HCT116 (cell line): Measurements from ENCODE around the gene GIPC3. TPM values are rescaled to one million over a fixed set of nuclear protein-coding genes. Genes with fewer than 3 reads are reported as not detected.
A peak's percentile ranks its signal among the peaks of the same experiment; 100 is the strongest.

Source experiments
- ATAC-seq: fragments of 200-7000 bp; cut with Tn5 transposase; 2 replicates; pipeline ENCODE4 v1.9.1; 2020; ENCODE audit warnings: mild to moderate bottlenecking, moderate library complexity
- BruUV-seq: library from RNA; stranded (reverse); fragments of 400-500 nt; replicated peaks from 2 replicates; lab custom pipeline; 2021; lab: Mats Ljungman, UMichigan
- CTCF ChIA-PET: fragments of 300-600 bp; sonication (Branson Sonifier 250); formaldehyde crosslinking; loops from one replicate; lab custom pipeline; 2021; ENCODE audit warnings: antibody characterized with exemption; lab: Charles Lee
- POLR2A ChIA-PET: fragments of 300-600, 350-600 bp; sonication (Branson Sonifier 250); formaldehyde crosslinking; loops from one replicate; lab custom pipeline; 2021; ENCODE audit warnings: antibody characterized with exemption; lab: Charles Lee
- RAD21 ChIA-PET, 2 experiments: fragments of 300-600 bp; sonication (Branson Sonifier 250); formaldehyde crosslinking; loops; one replicate each; lab custom pipeline; 2023; ENCODE audit warnings: low total read pairs in 2 of 2; ENCODE audit not compliant: uncharacterized antibody in 2 of 2, unreplicated experiment in 2 of 2, low non-redundant PET in 1 of 2; lab: Charles Lee
- DNase-seq: peaks from one replicate; pipeline ENCODE4 v3.0.0-alpha.2; 2010; ENCODE audit warnings: low read depth, low spot score
- H2AFZ ChIP-seq: fragments of 200-600 bp; shearing (Covaris generic), sonication (generic); 2 replicates; pipeline ENCODE4 v1.6.1; 2017; ENCODE audit warnings: low read depth, mixed run types, mixed read lengths, antibody characterized with exemption, low read length; ENCODE audit not compliant: poor library complexity, severe bottlenecking
- H3K27ac ChIP-seq: 2 replicates; pipeline ENCODE4 v1.5.1; 2012; ENCODE audit warnings: low read depth, low read length
- H3K27me3 ChIP-seq: fragments of 200-600 bp; sonication (generic); 2 replicates; pipeline ENCODE4 v1.6.1; 2016; ENCODE audit warnings: mixed run types, low read length, mixed read lengths; ENCODE audit not compliant: insufficient read depth
- H3K36me3 ChIP-seq, 2 experiments: fragments of 200-500 bp in 1 of 2; fragments of 200-600 bp in 1 of 2; sonication (Bioruptor generic) in 1 of 2; sonication (generic) in 1 of 2; 2 replicates each; pipeline versions ENCODE4 v1.5.1 to v1.6.1; 2014 to 2016; ENCODE audit warnings: low read length in 2 of 2, inconsistent platforms in 1 of 2, mixed read lengths in 1 of 2, mixed run types in 1 of 2; ENCODE audit not compliant: insufficient read depth in 2 of 2, control insufficient read depth in 1 of 2
- H3K4me1 ChIP-seq, 2 experiments: fragments of 200-600 bp in 1 of 2; sonication (generic) in 1 of 2; 2 replicates each; pipeline versions ENCODE4 v1.5.1 to v1.6.1; 2012 to 2017; ENCODE audit warnings: low read length in 2 of 2, inconsistent platforms in 1 of 2, mild to moderate bottlenecking in 1 of 2, mixed read lengths in 1 of 2, mixed run types in 1 of 2, moderate library complexity in 1 of 2; ENCODE audit not compliant: insufficient read depth in 2 of 2, control insufficient read depth in 1 of 2
- H3K4me2 ChIP-seq: fragments of 200-600 bp; sonication (generic); 2 replicates; pipeline ENCODE4 v1.6.1; 2017; ENCODE audit warnings: mixed run types, low read length, mixed read lengths
- H3K4me3 ChIP-seq, 2 experiments: fragments of 200-600 bp in 1 of 2; sonication (generic) in 1 of 2; replicated peaks in 1 of 2; 2 replicates each; pipeline ENCODE4 v1.5.1; 2011 to 2016; ENCODE audit warnings: low read length in 2 of 2, control low read depth in 1 of 2, low read depth in 1 of 2, mild to moderate bottlenecking in 1 of 2, mixed read lengths in 1 of 2, mixed run types in 1 of 2
- H3K79me2 ChIP-seq: fragments of 200-600 bp; sonication (generic); 2 replicates; pipeline ENCODE4 v1.6.1; 2017; ENCODE audit warnings: mild to moderate bottlenecking, mixed run types, low read length, moderate library complexity, mixed read lengths; ENCODE audit not compliant: insufficient read depth
- H3K9ac ChIP-seq: fragments of 200-600 bp; sonication (generic); 2 replicates; pipeline ENCODE4 v1.6.1; 2016; ENCODE audit warnings: low read length, mixed read lengths
- H3K9me2 ChIP-seq: fragments of 200-600 bp; sonication (generic), shearing (Covaris generic); 2 replicates; pipeline ENCODE4 v1.6.1; 2017; ENCODE audit warnings: mixed run types, mild to moderate bottlenecking, moderate library complexity; ENCODE audit not compliant: insufficient read depth
- H3K9me3 ChIP-seq, 2 experiments: fragments of 200-500 bp in 1 of 2; fragments of 200-600 bp in 1 of 2; sonication (Bioruptor generic) in 1 of 2; sonication (generic) in 1 of 2; 2 replicates each; pipeline ENCODE4 v1.6.1; 2014 to 2017; ENCODE audit warnings: low read length in 2 of 2, mixed read lengths in 2 of 2, inconsistent platforms in 1 of 2, low read depth in 1 of 2, mild to moderate bottlenecking in 1 of 2, mixed run types in 1 of 2, moderate library complexity in 1 of 2; ENCODE audit not compliant: control insufficient read depth in 1 of 2, insufficient read depth in 1 of 2
- H4K20me1 ChIP-seq: fragments of 200-600 bp; sonication (generic), shearing (Covaris generic); 2 replicates; pipeline ENCODE4 v1.6.1; 2017; ENCODE audit warnings: mixed run types, mild to moderate bottlenecking, moderate library complexity; ENCODE audit not compliant: insufficient read depth
- CBX3 ChIP-seq: IDR thresholded peaks from 2 replicates; pipeline ENCODE4 v1.6.1; 2012; ENCODE audit warnings: low read depth
- ELF1 ChIP-seq: IDR thresholded peaks from 2 replicates; pipeline ENCODE4 v1.6.1; 2012; ENCODE audit warnings: low read depth, borderline replicate concordance
- EZH2 ChIP-seq: fragments of 200-600 bp; sonication (generic); IDR thresholded peaks from 2 replicates; pipeline ENCODE4 v1.6.1; 2017; ENCODE audit warnings: antibody characterized with exemption, mixed run types
- JUND ChIP-seq: IDR thresholded peaks from 2 replicates; pipeline ENCODE4 v1.6.1; 2012
- RAD21 ChIP-seq: IDR thresholded peaks from 2 replicates; pipeline ENCODE4 v1.6.1; 2012; ENCODE audit warnings: low read depth, mild to moderate bottlenecking
- SP1 ChIP-seq: IDR thresholded peaks from 2 replicates; pipeline ENCODE4 v1.6.1; 2012; ENCODE audit warnings: low read depth
- TCF7L2 ChIP-seq: IDR thresholded peaks from 2 replicates; pipeline ENCODE4 v1.7.0; 2011; ENCODE audit warnings: borderline replicate concordance, inconsistent platforms; ENCODE audit not compliant: insufficient read depth, insufficient read length; ENCODE audit errors: extremely low read depth
- YY1 ChIP-seq: IDR thresholded peaks from 2 replicates; pipeline ENCODE4 v1.6.1; 2011; ENCODE audit warnings: low read length, low read depth, moderate library complexity, mild to moderate bottlenecking; ENCODE audit not compliant: insufficient replicate concordance; ENCODE audit errors: extremely low read depth
- intact Hi-C: fragments of 100-400 bp; cut with micrococcal nuclease; formaldehyde crosslinking; loops from 2 replicates; pipeline ENCODE4 v1.10.0; 2022
- total RNA-seq: library from RNA; stranded (reverse); gene quantifications from one replicate; pipeline ENCODE4 v1.2.1, GENCODE V29; 2021; ENCODE audit not compliant: unreplicated experiment
- TF ChIP-seq, protein P1 (sequence below), 3 experiments: fragments of 200-600 bp in 1 of 3; sonication (generic) in 1 of 3; IDR thresholded peaks in 2 of 3; conservative IDR thresholded peaks in 1 of 3; 2 replicates each; pipeline ENCODE4 v1.5.1; 2012 to 2017; ENCODE audit warnings: low read depth in 2 of 3, low read length in 2 of 3, antibody characterized with exemption in 1 of 3, borderline replicate concordance in 1 of 3, control low read depth in 1 of 3, mild to moderate bottlenecking in 1 of 3, mixed read lengths in 1 of 3, mixed run types in 1 of 3, moderate library complexity in 1 of 3; ENCODE audit not compliant: insufficient read depth in 1 of 3
- TF ChIP-seq, protein P2 (sequence below): IDR thresholded peaks from 2 replicates; pipeline ENCODE4 v1.6.1; 2012; ENCODE audit warnings: low read depth
- TF ChIP-seq, protein P3 (sequence below): IDR thresholded peaks from 2 replicates; pipeline ENCODE4 v1.6.1; 2012

GIPC3 gene
- total RNA-seq, 1 experiment from 2014 or later: not detected

DNA sequence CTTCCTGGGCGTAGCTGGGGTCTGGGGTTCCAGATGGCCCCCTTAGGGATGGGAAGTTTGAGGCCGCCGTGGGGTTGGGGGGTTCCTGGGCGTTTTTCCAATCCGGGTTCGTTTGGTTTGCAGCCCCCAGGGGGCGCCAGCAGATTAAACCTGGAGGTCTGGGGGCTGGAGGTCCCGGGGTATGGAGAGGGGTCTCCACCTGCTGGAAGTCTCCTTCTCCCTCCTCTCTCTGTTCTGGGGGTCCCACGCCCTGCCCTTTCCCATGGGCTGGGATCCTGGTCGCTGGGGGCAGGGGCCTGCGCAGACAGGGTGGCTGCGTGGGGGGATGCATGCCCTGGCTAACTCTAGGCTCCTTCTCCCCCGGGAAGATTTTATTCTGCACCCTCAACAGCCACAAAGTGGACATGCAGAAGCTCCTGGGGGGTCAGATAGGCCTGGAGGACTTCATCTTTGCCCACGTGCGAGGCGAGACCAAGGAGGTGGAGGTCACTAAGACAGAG lies 899 bp downstream of the GIPC3 start:
- ChIA-PET POLR2A (interaction anchor here (1.7 kb wide), 1 partner anchor 9 kb away, joined by 6 read pairs; no protein-coding TSS in a partner anchor), CTCF (no interaction called here), RAD21 (no interaction called here)
- ATAC-seq (peak; percentile 44), DNase-seq (no peak)
- no TSS peak for BruUV-seq
- Histone ChIP-seq H3K4me3 (no peak overlapping the region), H4K20me1 (no peaks in the 10 kb centered on the region), H3K9ac (no peak overlapping the region), H3K27ac (no peak overlapping the region), H3K4me2 (no peak overlapping the region), H3K9me3 (no peaks in the 10 kb centered on the region), H2AFZ (no peak overlapping the region), H3K27me3 (no peaks in the 10 kb centered on the region), H3K79me2 (no peaks in the 10 kb centered on the region), H3K4me1 (peaks cover 0 to 11% of the 10 kb centered on the region in 2 experiments; a peak in 2 of 4 replicates), H3K9me2 (no peaks in the 10 kb centered on the region), H3K36me3 (no peaks in the 10 kb centered on the region)
- TF ChIP-seq RAD21 (peak; percentile 73), ELF1 (no peak)
- TF ChIP-seq, protein P1, sequence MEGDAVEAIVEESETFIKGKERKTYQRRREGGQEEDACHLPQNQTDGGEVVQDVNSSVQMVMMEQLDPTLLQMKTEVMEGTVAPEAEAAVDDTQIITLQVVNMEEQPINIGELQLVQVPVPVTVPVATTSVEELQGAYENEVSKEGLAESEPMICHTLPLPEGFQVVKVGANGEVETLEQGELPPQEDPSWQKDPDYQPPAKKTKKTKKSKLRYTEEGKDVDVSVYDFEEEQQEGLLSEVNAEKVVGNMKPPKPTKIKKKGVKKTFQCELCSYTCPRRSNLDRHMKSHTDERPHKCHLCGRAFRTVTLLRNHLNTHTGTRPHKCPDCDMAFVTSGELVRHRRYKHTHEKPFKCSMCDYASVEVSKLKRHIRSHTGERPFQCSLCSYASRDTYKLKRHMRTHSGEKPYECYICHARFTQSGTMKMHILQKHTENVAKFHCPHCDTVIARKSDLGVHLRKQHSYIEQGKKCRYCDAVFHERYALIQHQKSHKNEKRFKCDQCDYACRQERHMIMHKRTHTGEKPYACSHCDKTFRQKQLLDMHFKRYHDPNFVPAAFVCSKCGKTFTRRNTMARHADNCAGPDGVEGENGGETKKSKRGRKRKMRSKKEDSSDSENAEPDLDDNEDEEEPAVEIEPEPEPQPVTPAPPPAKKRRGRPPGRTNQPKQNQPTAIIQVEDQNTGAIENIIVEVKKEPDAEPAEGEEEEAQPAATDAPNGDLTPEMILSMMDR (IDR thresholded peaks at IDR 0.05 in 2 of 3, conservative IDR thresholded peaks at IDR 0.05 in 1 of 3; ENCODE audit: borderline replicate concordance in 1 of 3, insufficient read depth in 1 of 3, low read depth in 2 of 3, low read length in 2 of 3): peak; percentile 54 to 66 (median 65); a peak in 5 of 6 replicates
- intact Hi-C loops: loop anchor here (1.0 kb wide), 1 partner anchor 32 kb away; no protein-coding TSS in a partner anchor

DNA sequence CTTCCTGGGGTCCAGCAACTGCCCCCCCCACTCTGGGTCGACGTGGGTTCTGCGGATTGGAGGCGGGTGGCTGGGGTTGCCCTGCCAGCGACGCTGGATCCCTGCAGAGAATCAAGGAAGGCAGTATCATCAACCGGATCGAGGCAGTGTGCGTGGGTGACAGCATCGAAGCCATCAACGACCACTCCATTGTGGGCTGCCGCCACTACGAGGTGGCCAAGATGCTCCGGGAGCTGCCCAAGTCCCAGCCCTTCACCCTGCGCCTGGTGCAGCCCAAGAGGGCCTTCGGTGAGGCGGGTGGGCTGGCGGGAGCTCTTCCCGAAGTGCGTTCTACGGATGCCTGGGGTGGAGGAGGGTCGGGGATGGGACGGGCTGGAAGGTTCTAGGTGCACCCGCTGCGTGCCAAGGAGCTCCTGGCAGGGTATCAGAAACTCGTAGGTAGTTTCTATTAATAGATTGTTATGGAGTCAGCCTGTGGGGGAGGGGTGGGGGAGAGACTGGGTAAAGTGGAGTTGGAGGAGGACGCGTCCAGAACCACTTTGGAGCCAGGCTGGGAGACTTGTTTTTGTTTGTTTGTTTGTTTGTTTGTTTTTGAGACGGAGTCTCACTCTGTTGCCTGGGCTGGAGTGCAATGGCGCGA lies 1.5 kb downstream of the GIPC3 start:
- no peak overlapping the region for H3K9ac ChIP-seq
- no peak overlapping the region for H3K4me3 ChIP-seq
- no peak overlapping the region for H3K27ac ChIP-seq
- no TSS peak for BruUV-seq
- H3K4me2 ChIP-seq: 0 out of 2 replicates have a peak overlapping the region, but pooled peaks have one; percentile 17
- intact Hi-C loops: loop anchor here (1.0 kb wide), 1 partner anchor 31 kb away; no protein-coding TSS in a partner anchor
- POLR2A ChIA-PET: interaction anchor here (1.7 kb wide), 1 partner anchor 10 kb away, joined by 6 read pairs; no protein-coding TSS in a partner anchor
- RAD21 ChIA-PET: no interaction called here
- H3K36me3 ChIP-seq: no peaks in the 10 kb centered on the region
- H3K79me2 ChIP-seq: no peaks in the 10 kb centered on the region
- H4K20me1 ChIP-seq: no peaks in the 10 kb centered on the region
- ATAC-seq (no peak), DNase-seq (no peak)
- CTCF ChIA-PET: interaction anchor here (1.1 kb wide), 1 partner anchor 10 kb away, joined by 3 read pairs; no protein-coding TSS in a partner anchor
- no peak overlapping the region for H2AFZ ChIP-seq
- H3K9me3 ChIP-seq: no peaks in the 10 kb centered on the region
- no peaks in the 10 kb centered on the region for H3K9me2 ChIP-seq
- H3K4me1 ChIP-seq: peaks cover 0 to 9% of the 10 kb centered on the region in 2 experiments; a peak in 2 of 4 replicates
- no peaks in the 10 kb centered on the region for H3K27me3 ChIP-seq
- TF ChIP-seq TCF7L2 (no peak), ELF1 (no peak), YY1 (no peak), EZH2 (no peak), RAD21 (no peak), CBX3 (no peak), SP1 (no peak), JUND (no peak)
- TF ChIP-seq, protein P2, sequence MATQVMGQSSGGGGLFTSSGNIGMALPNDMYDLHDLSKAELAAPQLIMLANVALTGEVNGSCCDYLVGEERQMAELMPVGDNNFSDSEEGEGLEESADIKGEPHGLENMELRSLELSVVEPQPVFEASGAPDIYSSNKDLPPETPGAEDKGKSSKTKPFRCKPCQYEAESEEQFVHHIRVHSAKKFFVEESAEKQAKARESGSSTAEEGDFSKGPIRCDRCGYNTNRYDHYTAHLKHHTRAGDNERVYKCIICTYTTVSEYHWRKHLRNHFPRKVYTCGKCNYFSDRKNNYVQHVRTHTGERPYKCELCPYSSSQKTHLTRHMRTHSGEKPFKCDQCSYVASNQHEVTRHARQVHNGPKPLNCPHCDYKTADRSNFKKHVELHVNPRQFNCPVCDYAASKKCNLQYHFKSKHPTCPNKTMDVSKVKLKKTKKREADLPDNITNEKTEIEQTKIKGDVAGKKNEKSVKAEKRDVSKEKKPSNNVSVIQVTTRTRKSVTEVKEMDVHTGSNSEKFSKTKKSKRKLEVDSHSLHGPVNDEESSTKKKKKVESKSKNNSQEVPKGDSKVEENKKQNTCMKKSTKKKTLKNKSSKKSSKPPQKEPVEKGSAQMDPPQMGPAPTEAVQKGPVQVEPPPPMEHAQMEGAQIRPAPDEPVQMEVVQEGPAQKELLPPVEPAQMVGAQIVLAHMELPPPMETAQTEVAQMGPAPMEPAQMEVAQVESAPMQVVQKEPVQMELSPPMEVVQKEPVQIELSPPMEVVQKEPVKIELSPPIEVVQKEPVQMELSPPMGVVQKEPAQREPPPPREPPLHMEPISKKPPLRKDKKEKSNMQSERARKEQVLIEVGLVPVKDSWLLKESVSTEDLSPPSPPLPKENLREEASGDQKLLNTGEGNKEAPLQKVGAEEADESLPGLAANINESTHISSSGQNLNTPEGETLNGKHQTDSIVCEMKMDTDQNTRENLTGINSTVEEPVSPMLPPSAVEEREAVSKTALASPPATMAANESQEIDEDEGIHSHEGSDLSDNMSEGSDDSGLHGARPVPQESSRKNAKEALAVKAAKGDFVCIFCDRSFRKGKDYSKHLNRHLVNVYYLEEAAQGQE: no peak
- TF ChIP-seq, protein P3, sequence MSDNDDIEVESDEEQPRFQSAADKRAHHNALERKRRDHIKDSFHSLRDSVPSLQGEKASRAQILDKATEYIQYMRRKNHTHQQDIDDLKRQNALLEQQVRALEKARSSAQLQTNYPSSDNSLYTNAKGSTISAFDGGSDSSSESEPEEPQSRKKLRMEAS: no peak
